C4-2B (cell line): ENCODE measurements around the gene KRTAP10-2.

Source experiments
- CTCF ChIP-seq: fragments of 450-650 bp; conservative IDR thresholded peaks from 2 replicates; pipeline ENCODE4 v1.5.1; 2017; ENCODE audit warnings: mild to moderate bottlenecking
- ZFX ChIP-seq: fragments of 450-650 bp; IDR thresholded peaks from 2 replicates; pipeline ENCODE4 v1.6.1; 2017

DNA sequence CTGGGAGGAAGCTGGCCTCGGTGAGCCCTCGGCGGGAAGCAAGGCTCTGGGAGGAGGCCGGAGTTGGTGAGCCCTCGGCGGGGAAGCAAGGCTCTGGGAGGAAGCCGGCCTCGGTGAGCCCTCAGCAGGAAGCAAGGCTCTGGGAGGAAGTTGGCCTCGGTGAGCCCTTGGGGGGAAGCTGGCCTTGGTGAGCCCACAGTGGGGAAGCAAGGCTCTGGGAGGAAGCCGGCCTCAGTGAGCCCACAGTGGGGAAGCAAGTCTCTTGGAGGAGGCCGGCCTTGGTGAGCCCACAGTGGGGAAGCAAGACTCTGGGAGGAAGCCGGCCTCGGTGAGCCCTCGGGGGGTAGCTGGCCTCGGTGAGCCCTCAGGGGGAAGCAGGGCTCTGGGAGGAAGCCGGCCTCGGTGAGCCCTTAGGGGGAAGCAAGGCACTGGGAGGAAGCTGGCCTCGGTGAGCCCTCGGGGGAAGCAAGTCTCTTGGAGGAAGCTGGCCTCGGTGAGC, 47.4 kb downstream of the KRTAP10-2 start:
- TF ChIP-seq CTCF = no peak
- TF ChIP-seq ZFX = no peak
